HEK293 (cell line): ENCODE measurements around the gene APOC3.

Source experiments
- CTCF ChIA-PET: fragments of 350-600 bp; formaldehyde crosslinking; extraction: SDS; loops from one replicate; lab custom pipeline; 2021; ENCODE audit warnings: antibody characterized with exemption; lab: Yijun Ruan, JAX
- POLR2A ChIA-PET: fragments of 300-600 bp; formaldehyde crosslinking; extraction: SDS; loops from one replicate; lab custom pipeline; 2020; ENCODE audit warnings: antibody characterized with exemption, inconsistent platforms; lab: Yijun Ruan, JAX
- H3K27ac ChIP-seq: fragments of 200-500 bp; sonication (Bioruptor generic); 2 replicates; pipeline ENCODE4 v1.5.1; 2014; ENCODE audit warnings: low read depth, low read length, control low read depth, inconsistent platforms; ENCODE audit errors: extremely low read depth
- H3K36me3 ChIP-seq, 2 experiments: fragments of 200-500 bp in 1 of 2; sonication (Bioruptor generic) in 1 of 2; 1 replicate in 1 of 2; 2 replicates in 1 of 2; pipeline ENCODE4 v1.5.1; 2014 to 2017; ENCODE audit warnings: inconsistent platforms in 2 of 2, low read length in 2 of 2; ENCODE audit not compliant: control insufficient read depth in 2 of 2, insufficient read depth in 1 of 2
- H3K4me1 ChIP-seq: fragments of 200-500 bp; sonication (Bioruptor generic); 2 replicates; pipeline ENCODE4 v1.5.1; 2014; ENCODE audit warnings: mild to moderate bottlenecking, low read length, inconsistent platforms; ENCODE audit not compliant: control insufficient read depth, insufficient read depth
- H3K4me3 ChIP-seq: 2 replicates; pipeline ENCODE4 v1.5.1; 2011; ENCODE audit warnings: low read depth, mild to moderate bottlenecking, control low read depth, low read length, moderate library complexity
- H3K9me3 ChIP-seq: fragments of 200-500 bp; sonication (Bioruptor generic); 2 replicates; pipeline ENCODE4 v1.5.1; 2014; ENCODE audit warnings: low read depth, low read length, inconsistent platforms; ENCODE audit not compliant: control insufficient read depth, insufficient read depth
- OVOL3 ChIP-seq: fragments of 450-650 bp; formaldehyde crosslinking; IDR thresholded peaks from 2 replicates; pipeline ENCODE4 v1.5.1; 2016; ENCODE audit warnings: missing biosample characterization, missing genetic modification characterization
- SCRT1 ChIP-seq: fragments of 450-650 bp; formaldehyde crosslinking; IDR thresholded peaks from 2 replicates; pipeline ENCODE4 v1.5.1; 2016; ENCODE audit warnings: missing biosample characterization, missing genetic modification characterization, borderline replicate concordance
- ZNF114 ChIP-seq: fragments of 450-650 bp; formaldehyde crosslinking; IDR thresholded peaks from 2 replicates; pipeline ENCODE4 v1.5.0; 2017; ENCODE audit warnings: missing biosample characterization, missing genetic modification characterization
- ZNF558 ChIP-seq: fragments of 450-650 bp; formaldehyde crosslinking; IDR thresholded peaks from 2 replicates; pipeline ENCODE4 v1.5.1; 2016; ENCODE audit warnings: missing biosample characterization, missing genetic modification characterization
- ZNF600 ChIP-seq: fragments of 450-650 bp; formaldehyde crosslinking; IDR thresholded peaks from 2 replicates; pipeline ENCODE4 v1.5.1; 2016; ENCODE audit warnings: missing biosample characterization, missing genetic modification characterization
- TF ChIP-seq, protein P1 (sequence below): fragments of 450-650 bp; formaldehyde crosslinking; IDR thresholded peaks from 2 replicates; pipeline ENCODE4 v1.5.1; 2016; ENCODE audit warnings: missing biosample characterization, missing genetic modification characterization
- TF ChIP-seq, protein P2 (sequence below): fragments of 450-650 bp; formaldehyde crosslinking; IDR thresholded peaks from 2 replicates; pipeline ENCODE4 v1.5.1; 2017; ENCODE audit warnings: missing biosample characterization, missing genetic modification characterization
- TF ChIP-seq, protein P3 (sequence below): fragments of 450-650 bp; formaldehyde crosslinking; IDR thresholded peaks from 2 replicates; pipeline ENCODE4 v1.5.1; 2016; ENCODE audit warnings: missing biosample characterization, missing genetic modification characterization
- TF ChIP-seq, protein P4 (sequence below): fragments of 450-650 bp; formaldehyde crosslinking; IDR thresholded peaks from 2 replicates; pipeline ENCODE4 v1.5.1; 2016; ENCODE audit warnings: missing biosample characterization, missing genetic modification characterization
- TF ChIP-seq, protein P5 (sequence below): fragments of 450-650 bp; formaldehyde crosslinking; IDR thresholded peaks from 2 replicates; pipeline ENCODE4; 2016; ENCODE audit warnings: missing biosample characterization, missing genetic modification characterization
- TF ChIP-seq, protein P6 (sequence below): fragments of 450-650 bp; formaldehyde crosslinking; IDR thresholded peaks from 2 replicates; pipeline ENCODE4 v1.5.1; 2016; ENCODE audit warnings: missing biosample characterization, missing genetic modification characterization, borderline replicate concordance

Gene APOC3

DNA sequence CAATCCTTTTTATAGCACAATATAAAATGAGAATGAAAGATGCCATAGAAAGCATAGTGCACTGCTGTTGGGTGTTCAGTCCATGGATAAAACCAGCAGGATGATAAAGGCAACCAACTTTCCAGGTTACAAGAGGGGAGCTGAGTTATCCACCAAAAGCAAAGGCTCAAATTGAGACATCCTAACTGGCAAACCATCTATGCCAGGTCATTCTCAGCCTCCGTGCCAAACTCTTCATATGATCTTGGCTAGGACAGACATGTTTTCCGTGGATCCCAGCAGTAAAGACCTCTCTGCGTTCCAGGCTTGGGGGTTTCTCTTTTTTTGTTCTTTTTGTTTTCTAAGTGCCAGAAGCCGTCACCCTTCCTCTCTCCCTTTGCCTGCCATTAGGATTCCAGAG lies 15.0 kb downstream of the APOC3 start (continued):
- TF ChIP-seq, protein P1, sequence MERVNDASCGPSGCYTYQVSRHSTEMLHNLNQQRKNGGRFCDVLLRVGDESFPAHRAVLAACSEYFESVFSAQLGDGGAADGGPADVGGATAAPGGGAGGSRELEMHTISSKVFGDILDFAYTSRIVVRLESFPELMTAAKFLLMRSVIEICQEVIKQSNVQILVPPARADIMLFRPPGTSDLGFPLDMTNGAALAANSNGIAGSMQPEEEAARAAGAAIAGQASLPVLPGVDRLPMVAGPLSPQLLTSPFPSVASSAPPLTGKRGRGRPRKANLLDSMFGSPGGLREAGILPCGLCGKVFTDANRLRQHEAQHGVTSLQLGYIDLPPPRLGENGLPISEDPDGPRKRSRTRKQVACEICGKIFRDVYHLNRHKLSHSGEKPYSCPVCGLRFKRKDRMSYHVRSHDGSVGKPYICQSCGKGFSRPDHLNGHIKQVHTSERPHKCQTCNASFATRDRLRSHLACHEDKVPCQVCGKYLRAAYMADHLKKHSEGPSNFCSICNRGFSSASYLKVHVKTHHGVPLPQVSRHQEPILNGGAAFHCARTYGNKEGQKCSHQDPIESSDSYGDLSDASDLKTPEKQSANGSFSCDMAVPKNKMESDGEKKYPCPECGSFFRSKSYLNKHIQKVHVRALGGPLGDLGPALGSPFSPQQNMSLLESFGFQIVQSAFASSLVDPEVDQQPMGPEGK (tag by site-specific recombination), result no peak
- TF ChIP-seq, protein P2, sequence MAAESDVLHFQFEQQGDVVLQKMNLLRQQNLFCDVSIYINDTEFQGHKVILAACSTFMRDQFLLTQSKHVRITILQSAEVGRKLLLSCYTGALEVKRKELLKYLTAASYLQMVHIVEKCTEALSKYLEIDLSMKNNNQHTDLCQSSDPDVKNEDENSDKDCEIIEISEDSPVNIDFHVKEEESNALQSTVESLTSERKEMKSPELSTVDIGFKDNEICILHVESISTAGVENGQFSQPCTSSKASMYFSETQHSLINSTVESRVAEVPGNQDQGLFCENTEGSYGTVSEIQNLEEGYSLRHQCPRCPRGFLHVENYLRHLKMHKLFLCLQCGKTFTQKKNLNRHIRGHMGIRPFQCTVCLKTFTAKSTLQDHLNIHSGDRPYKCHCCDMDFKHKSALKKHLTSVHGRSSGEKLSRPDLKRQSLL (tag by site-specific recombination), result no peak
- TF ChIP-seq, protein P3, sequence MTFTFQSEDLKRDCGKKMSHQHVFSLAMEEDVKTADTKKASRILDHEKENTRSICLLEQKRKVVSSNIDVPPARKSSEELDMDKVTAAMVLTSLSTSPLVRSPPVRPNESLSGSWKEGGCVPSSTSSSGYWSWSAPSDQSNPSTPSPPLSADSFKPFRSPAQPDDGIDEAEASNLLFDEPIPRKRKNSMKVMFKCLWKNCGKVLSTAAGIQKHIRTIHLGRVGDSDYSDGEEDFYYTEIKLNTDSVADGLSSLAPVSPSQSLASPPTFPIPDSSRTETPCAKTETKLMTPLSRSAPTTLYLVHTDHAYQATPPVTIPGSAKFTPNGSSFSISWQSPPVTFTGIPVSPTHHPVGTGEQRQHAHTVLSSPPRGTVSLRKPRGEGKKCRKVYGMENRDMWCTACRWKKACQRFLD (tag by site-specific recombination), result no peak
- TF ChIP-seq ZNF114 (tag by site-specific recombination) (no peak), OVOL3 (no peak)
- TF ChIP-seq, protein P4, sequence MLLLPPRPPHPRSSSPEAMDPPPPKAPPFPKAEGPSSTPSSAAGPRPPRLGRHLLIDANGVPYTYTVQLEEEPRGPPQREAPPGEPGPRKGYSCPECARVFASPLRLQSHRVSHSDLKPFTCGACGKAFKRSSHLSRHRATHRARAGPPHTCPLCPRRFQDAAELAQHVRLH (tag by site-specific recombination), result no peak
- TF ChIP-seq, protein P5, sequence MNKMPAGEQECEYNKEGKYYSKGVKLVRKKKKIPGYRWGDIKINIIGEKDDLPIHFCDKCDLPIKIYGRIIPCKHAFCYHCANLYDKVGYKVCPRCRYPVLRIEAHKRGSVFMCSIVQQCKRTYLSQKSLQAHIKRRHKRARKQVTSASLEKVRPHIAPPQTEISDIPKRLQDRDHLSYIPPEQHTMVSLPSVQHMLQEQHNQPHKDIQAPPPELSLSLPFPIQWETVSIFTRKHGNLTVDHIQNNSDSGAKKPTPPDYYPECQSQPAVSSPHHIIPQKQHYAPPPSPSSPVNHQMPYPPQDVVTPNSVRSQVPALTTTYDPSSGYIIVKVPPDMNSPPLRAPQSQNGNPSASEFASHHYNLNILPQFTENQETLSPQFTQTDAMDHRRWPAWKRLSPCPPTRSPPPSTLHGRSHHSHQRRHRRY, result no peak

DNA sequence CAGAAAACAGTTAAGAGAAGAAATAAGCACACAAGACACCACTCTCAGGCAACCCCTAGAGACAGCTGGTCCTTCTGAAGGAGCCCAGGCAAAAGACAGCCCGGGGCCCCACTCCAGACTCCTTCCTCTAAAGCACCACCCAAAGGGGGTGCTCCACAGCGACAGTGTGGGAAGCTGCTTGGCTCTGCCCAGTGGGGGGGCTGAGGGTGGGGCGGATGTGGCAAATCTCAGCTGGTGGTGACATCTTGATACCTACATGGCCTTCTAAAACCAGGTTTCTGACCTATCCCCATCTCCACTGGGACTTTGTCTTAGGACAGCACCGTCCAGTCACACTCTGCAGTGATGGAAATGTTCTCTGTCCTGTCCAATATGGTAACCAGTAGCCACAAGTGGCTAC lies 17.9 kb downstream of the APOC3 start:
- ChIA-PET POLR2A (no interaction called here), CTCF (interaction anchor here (1.2 kb wide), 1 partner anchor 33 kb away, joined by 5 read pairs; no protein-coding TSS in a partner anchor)
- H3K27ac ChIP-seq, result no peak overlapping the region
- H3K9me3 ChIP-seq, result no peaks in the 10 kb centered on the region
- TF ChIP-seq, protein P6, sequence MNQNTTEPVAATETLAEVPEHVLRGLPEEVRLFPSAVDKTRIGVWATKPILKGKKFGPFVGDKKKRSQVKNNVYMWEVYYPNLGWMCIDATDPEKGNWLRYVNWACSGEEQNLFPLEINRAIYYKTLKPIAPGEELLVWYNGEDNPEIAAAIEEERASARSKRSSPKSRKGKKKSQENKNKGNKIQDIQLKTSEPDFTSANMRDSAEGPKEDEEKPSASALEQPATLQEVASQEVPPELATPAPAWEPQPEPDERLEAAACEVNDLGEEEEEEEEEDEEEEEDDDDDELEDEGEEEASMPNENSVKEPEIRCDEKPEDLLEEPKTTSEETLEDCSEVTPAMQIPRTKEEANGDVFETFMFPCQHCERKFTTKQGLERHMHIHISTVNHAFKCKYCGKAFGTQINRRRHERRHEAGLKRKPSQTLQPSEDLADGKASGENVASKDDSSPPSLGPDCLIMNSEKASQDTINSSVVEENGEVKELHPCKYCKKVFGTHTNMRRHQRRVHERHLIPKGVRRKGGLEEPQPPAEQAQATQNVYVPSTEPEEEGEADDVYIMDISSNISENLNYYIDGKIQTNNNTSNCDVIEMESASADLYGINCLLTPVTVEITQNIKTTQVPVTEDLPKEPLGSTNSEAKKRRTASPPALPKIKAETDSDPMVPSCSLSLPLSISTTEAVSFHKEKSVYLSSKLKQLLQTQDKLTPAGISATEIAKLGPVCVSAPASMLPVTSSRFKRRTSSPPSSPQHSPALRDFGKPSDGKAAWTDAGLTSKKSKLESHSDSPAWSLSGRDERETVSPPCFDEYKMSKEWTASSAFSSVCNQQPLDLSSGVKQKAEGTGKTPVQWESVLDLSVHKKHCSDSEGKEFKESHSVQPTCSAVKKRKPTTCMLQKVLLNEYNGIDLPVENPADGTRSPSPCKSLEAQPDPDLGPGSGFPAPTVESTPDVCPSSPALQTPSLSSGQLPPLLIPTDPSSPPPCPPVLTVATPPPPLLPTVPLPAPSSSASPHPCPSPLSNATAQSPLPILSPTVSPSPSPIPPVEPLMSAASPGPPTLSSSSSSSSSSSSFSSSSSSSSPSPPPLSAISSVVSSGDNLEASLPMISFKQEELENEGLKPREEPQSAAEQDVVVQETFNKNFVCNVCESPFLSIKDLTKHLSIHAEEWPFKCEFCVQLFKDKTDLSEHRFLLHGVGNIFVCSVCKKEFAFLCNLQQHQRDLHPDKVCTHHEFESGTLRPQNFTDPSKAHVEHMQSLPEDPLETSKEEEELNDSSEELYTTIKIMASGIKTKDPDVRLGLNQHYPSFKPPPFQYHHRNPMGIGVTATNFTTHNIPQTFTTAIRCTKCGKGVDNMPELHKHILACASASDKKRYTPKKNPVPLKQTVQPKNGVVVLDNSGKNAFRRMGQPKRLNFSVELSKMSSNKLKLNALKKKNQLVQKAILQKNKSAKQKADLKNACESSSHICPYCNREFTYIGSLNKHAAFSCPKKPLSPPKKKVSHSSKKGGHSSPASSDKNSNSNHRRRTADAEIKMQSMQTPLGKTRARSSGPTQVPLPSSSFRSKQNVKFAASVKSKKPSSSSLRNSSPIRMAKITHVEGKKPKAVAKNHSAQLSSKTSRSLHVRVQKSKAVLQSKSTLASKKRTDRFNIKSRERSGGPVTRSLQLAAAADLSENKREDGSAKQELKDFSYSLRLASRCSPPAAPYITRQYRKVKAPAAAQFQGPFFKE (tag by site-specific recombination), result no peak
- peaks cover 2% of the 10 kb centered on the region; the same call in 1 of the 2 replicates for H3K4me1 ChIP-seq
- peaks cover 0 to 67% of the 10 kb centered on the region in 2 experiments; a peak in 1 of 3 replicates for H3K36me3 ChIP-seq
- no peak overlapping the region for H3K4me3 ChIP-seq

DNA sequence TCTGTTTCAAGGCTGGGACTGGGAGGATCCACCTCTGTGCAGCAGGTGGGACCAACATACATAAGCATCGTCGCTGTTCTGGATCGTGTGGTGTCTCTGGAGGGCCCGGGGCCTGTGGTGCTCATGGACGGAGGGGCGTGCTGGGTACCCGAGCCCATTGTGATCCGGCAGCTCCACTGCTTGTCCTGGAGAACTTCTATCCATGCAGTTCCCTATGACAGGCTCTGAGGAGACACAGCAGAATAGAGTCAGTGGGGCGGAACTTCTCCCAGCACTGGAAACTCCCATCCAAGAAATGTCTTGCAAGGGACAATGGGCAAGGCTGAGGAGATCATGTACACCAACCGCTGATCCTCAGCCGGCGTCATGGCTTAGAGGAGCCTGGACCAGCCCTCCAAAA lies 19.4 kb downstream of the APOC3 start:
- POLR2A ChIA-PET, result no interaction called here
- Histone ChIP-seq H3K27ac (no peak overlapping the region), H3K9me3 (no peaks in the 10 kb centered on the region), H3K36me3 (peaks cover 0 to 55% of the 10 kb centered on the region in 2 experiments; a peak in 1 of 3 replicates), H3K4me1 (peaks cover 2% of the 10 kb centered on the region; the same call in 1 of the 2 replicates), H3K4me3 (no peak overlapping the region)
- CTCF ChIA-PET, result interaction anchor here (1.3 kb wide), 1 partner anchor 13 kb away, joined by 4 read pairs; no protein-coding TSS in a partner anchor
- TF ChIP-seq SCRT1, result no peak
- no peak for TF ChIP-seq ZNF558
- no peak for TF ChIP-seq ZNF600 (tag by site-specific recombination)
